Measurements from ENCODE around the gene MPZL1.

The MPZL1 gene

DNA sequence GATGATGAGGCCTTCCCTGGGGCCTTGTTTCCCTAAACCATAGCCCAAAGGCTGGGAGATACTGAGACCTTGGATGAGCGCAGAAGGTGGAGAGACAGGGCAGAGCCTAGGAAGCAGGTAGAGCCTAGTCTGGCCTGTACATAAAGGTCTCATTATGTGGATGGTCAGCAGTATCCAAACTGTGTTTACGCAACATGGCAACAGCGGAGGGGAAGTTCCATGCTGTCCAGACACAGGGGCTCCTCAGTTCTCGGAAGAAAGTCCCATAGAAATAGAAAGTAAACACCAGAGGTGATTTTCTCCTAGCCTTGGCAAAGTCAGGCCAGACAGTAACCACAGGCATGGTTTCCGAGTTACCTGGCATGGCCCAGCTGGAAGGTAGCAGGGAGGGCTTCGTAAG is 42.1 kb upstream of the MPZL1 start:
- TF ChIP-seq, protein P1, sequence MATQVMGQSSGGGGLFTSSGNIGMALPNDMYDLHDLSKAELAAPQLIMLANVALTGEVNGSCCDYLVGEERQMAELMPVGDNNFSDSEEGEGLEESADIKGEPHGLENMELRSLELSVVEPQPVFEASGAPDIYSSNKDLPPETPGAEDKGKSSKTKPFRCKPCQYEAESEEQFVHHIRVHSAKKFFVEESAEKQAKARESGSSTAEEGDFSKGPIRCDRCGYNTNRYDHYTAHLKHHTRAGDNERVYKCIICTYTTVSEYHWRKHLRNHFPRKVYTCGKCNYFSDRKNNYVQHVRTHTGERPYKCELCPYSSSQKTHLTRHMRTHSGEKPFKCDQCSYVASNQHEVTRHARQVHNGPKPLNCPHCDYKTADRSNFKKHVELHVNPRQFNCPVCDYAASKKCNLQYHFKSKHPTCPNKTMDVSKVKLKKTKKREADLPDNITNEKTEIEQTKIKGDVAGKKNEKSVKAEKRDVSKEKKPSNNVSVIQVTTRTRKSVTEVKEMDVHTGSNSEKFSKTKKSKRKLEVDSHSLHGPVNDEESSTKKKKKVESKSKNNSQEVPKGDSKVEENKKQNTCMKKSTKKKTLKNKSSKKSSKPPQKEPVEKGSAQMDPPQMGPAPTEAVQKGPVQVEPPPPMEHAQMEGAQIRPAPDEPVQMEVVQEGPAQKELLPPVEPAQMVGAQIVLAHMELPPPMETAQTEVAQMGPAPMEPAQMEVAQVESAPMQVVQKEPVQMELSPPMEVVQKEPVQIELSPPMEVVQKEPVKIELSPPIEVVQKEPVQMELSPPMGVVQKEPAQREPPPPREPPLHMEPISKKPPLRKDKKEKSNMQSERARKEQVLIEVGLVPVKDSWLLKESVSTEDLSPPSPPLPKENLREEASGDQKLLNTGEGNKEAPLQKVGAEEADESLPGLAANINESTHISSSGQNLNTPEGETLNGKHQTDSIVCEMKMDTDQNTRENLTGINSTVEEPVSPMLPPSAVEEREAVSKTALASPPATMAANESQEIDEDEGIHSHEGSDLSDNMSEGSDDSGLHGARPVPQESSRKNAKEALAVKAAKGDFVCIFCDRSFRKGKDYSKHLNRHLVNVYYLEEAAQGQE (IDR thresholded peaks at IDR 0.05; ENCODE audit: low read depth), result no peak
- TF ChIP-seq NFIC (IDR thresholded peaks at IDR 0.05) (no peak), USF1 (IDR thresholded peaks at IDR 0.05) (no peak), TEAD4 (IDR thresholded peaks at IDR 0.05) (no peak), ZBTB7A (IDR thresholded peaks at IDR 0.05; ENCODE audit: low read depth) (no peak), MAX (IDR thresholded peaks at IDR 0.05) (no peak)

- TF ChIP-seq CEBPB (IDR thresholded peaks at IDR 0.05) (no peak), TCF12 (IDR thresholded peaks at IDR 0.05; ENCODE audit: low read depth) (no peak), TEAD4 (IDR thresholded peaks at IDR 0.05) (no peak), EP300 (IDR thresholded peaks at IDR 0.05; ENCODE audit: borderline replicate concordance) (no peak), EGR1 (IDR thresholded peaks at IDR 0.05) (no peak), CREB1 (IDR thresholded peaks at IDR 0.05; ENCODE audit: low read depth) (no peak), FOXM1 (IDR thresholded peaks at IDR 0.05; ENCODE audit: borderline replicate concordance, low read depth) (no peak)
- TF ChIP-seq, protein P1 (IDR thresholded peaks at IDR 0.05; ENCODE audit: low read depth), result no peak
Observed at GRCh38 chr1:167681024-167681423, 40.8 kb upstream of the MPZL1 start.

GRCh38 chr1:167681451-167682098 is 40.2 kb upstream of the MPZL1 start:
- TF ChIP-seq YY1 (IDR thresholded peaks at IDR 0.05; ENCODE audit: low read depth), result no peak
- TF ChIP-seq ZBTB7A (IDR thresholded peaks at IDR 0.05; ENCODE audit: low read depth), result no peak
- TF ChIP-seq EGR1 (IDR thresholded peaks at IDR 0.05), result no peak
- no peak for TF ChIP-seq FOXM1 (IDR thresholded peaks at IDR 0.05; ENCODE audit: borderline replicate concordance, low read depth)
- TF ChIP-seq, protein P1 (IDR thresholded peaks at IDR 0.05; ENCODE audit: low read depth), result no peak
- no peak for TF ChIP-seq TAF1 (IDR thresholded peaks at IDR 0.05; ENCODE audit: low read depth)
- TF ChIP-seq EP300 (IDR thresholded peaks at IDR 0.05; ENCODE audit: borderline replicate concordance), result no peak
- TF ChIP-seq USF1 (IDR thresholded peaks at IDR 0.05), result no peak
- TF ChIP-seq RAD21 (IDR thresholded peaks at IDR 0.05; ENCODE audit: low read depth), result no peak
- no peak for TF ChIP-seq TCF12 (IDR thresholded peaks at IDR 0.05; ENCODE audit: low read depth)
- no peak for TF ChIP-seq TEAD4 (IDR thresholded peaks at IDR 0.05)

- TF ChIP-seq EGR1 (IDR thresholded peaks at IDR 0.05) (no peak), FOXM1 (IDR thresholded peaks at IDR 0.05; ENCODE audit: borderline replicate concordance, low read depth) (no peak), CEBPB (IDR thresholded peaks at IDR 0.05) (no peak), ZBTB7A (IDR thresholded peaks at IDR 0.05; ENCODE audit: low read depth) (no peak)
- TF ChIP-seq, protein P1 (IDR thresholded peaks at IDR 0.05; ENCODE audit: low read depth), result no peak
Observed at GRCh38 chr1:167683226-167683625, 38.6 kb upstream of the MPZL1 start.
